Measurements from ENCODE around the gene ZNRD2.

GRCh38 chr11:65535102-65535501 is 35.2 kb upstream of the ZNRD2 start:
- no peak for TF ChIP-seq POLR2A (IDR thresholded peaks at IDR 0.05; ENCODE audit: low read length)
- no peak for TF ChIP-seq GATA1 (IDR thresholded peaks at IDR 0.05; ENCODE audit: low read depth, low read length)

Measured in erythroblast (primary cell).